ENCODE measurements around the gene TAF8.

TAF8 gene

GRCh38 chr6:42066156-42066675 lies 15.9 kb downstream of the TAF8 start:
- DNase-seq: no peak

GRCh38 chr6:42068173-42068572 lies 17.8 kb downstream of the TAF8 start:
- DNase-seq: no peak

DNA sequence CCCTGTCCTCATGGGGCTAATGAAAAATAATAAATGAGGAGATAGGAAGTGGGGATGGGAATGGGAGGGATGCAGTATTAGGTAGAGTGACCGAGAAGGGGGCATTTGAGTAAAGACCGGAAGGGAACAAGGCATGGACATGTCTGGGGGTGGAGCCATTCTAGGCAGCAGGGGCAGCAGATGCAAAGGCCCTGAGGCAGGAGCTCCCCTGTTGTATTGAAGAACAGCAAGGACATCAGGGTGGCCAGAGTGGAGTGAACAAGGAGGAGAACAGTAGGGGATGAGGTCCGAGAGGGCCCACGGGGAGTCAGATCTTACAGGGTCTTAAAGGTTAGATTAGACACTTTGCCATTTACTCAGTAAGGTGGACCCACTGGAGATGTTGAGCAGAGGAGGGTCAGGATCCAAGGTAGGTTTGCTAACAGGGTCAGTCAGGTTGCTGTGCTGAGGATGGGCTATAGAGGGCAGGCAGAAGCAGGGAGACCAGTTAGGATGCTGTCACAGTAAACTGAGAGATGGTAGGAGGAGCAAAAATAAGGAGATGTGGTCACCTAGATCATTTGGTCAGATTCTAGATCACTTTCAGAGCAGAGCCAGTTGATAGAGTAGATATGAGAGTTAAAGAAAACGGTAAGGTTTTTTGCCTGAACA lies 18.7 kb downstream of the TAF8 start:
- no peak for DNase-seq

- DNase-seq: no peak
These were observed 21.7 kb downstream of the TAF8 start for GRCh38 chr6:42071881-42072583.

DNA sequence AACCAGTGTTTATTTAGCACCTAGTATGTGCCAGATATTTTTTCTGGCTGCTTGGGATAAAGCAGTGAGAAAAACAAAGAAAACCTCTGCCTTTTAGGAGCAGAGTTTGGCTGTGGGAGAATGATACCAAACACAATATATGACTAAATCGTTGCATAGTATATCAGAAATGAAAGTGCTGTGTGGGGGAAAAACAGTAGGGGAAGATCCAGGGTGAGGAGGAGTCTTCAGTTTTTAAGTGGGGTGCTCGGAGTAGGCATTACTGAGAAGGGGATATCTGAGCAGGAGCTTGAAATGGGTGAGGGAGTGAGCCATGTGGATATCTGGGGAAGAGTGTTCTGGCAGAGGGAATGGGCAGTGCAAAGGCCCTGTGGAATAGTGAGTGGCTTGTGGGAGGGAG lies 23.0 kb downstream of the TAF8 start:
- DNase-seq: no peak

- DNase-seq: peak; percentile 29 to 44
These were observed 25.0 kb downstream of the TAF8 start for GRCh38 chr6:42075159-42075838.

GRCh38 chr6:42078386-42078785 lies 28.1 kb downstream of the TAF8 start:
- DNase-seq: no peak

DNA sequence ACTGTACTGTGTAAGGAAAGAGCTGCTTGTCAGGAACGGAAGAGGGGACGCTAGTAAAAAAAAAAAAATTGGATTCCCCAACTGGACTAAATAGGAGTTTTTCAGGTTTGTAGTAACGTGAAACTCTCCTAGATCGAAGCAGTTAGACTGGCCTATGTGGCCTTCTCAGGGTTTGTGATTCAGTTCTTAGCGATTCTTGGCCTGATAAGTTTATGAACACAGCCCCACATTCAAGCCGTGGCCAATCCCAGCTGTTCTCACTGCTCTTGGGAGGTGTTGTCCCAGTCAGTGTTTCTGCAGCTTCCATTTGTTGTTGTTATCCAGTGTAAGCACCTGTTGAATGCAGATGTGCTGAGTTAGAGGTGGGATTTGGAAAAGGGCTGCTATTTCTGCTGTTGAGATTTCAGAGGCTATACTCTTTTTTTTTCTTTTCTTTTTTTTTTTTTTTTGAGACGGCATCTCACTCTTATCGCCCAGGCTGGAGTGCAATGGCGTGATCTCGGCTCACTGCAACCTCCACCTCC lies 29.7 kb downstream of the TAF8 start:
- DNase-seq: no peak

- DNase-seq: no peak
These were observed 33.2 kb downstream of the TAF8 start for GRCh38 chr6:42083530-42083929.

DNA sequence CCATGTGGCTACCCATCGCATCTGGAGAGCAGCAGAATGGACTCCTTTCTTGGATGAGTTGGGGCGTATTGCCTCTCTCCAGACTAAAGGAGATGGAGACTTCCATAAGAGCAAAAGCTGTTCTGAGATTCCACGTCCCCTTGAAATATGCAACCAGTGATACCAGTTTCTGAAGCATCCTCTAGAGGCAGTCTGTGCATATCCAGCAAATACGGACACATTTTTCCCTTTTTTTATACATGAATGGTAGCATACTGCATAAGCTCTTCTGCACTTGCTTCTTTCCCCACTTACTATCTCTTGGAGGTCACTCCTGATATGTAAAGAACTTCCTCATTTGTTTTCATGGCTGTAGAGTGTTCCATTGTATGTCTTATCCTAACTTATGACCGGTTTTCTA lies 34.6 kb downstream of the TAF8 start:
- DNase-seq: peak in 1 of 2 experiments; percentile 28

- DNase-seq: no peak
These were observed 36.0 kb downstream of the TAF8 start for GRCh38 chr6:42086046-42087035.

GRCh38 chr6:42088101-42088591 lies 37.8 kb downstream of the TAF8 start:
- DNase-seq: peak in 1 of 2 experiments; percentile 58

GRCh38 chr6:42090819-42091717 lies 40.7 kb downstream of the TAF8 start:
- no peak for DNase-seq

- DNase-seq: no peak
These were observed 41.3 kb downstream of the TAF8 start for GRCh38 chr6:42091718-42092023.

- no peak for DNase-seq
These were observed 43.4 kb downstream of the TAF8 start for GRCh38 chr6:42093582-42094329.

- no peak for DNase-seq
These were observed 44.8 kb downstream of the TAF8 start for GRCh38 chr6:42095094-42095493.

GRCh38 chr6:42095776-42096541 lies 45.6 kb downstream of the TAF8 start:
- no peak for DNase-seq

DNA sequence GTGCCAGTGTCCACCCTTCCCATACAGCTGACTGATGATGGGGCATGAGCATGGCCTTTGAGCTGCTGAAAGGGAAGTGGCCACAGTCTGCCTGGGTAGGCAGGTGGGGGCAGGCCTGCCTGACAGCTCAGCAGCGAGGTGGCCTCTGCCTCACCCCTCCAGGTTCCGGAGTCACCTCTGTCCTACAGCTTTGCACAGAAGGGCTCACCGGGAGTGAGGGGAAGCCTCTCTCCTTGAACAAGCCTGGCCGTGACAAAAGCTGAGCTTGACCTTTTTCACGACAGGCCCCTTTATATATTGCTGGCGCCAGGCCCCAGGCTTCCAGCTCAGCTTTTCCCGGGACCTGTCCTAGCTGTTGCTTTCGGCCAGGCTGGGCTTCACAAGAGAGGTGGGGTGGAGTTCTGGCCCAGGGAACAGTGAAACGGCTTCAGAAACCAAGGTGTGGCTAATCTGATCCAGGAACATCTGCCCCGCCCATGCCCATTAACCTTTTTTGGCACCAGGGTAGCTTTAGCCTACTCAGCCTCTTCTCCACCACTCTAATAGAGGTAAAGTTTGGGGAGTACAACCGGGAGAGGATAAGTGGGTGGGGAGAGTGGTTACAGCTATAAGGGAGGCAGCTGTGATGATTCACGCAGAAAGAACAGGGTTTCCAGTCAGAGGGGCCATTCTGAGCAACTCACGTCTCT lies 49.2 kb downstream of the TAF8 start:
- DNase-seq: no peak
